Breast epithelium (tissue), 3 donors: ENCODE measurements around the gene ERF.

Source experiments
- CTCF ChIP-seq, 3 donors: fragments of 450-650 bp; IDR thresholded peaks; one replicate each; pipeline ENCODE4 v1.5.1; 2016 to 2017; ENCODE audit warnings: antibody characterized with exemption in 3 of 3, mild to moderate bottlenecking in 3 of 3, moderate library complexity in 3 of 3
- POLR2A ChIP-seq: fragments of 450-650 bp; IDR thresholded peaks from one replicate; pipeline ENCODE4 v1.6.1; 2016; ENCODE audit warnings: antibody characterized with exemption, mild to moderate bottlenecking, moderate library complexity
- POLR2AphosphoS5 ChIP-seq, 3 donors: sonication (generic); formaldehyde crosslinking; IDR thresholded peaks; one replicate each; pipeline ENCODE4 v1.6.1; 2017; ENCODE audit warnings: antibody characterized with exemption in 3 of 3

GRCh38 chr19:42239544-42240220 lies 15.2 kb downstream of the ERF start:
- TF ChIP-seq CTCF (IDR thresholded peaks at IDR 0.05) (no peak), POLR2A (no peak), POLR2AphosphoS5 (IDR thresholded peaks at IDR 0.05) (no peak)
